ENCODE results near the gene LCE3E. TPM values are rescaled to one million over a fixed set of nuclear protein-coding genes. Genes with fewer than 3 reads are reported as not detected.
A peak's percentile ranks its signal among the peaks of the same experiment; 100 is the strongest.

The LCE3E gene
- total and polyA plus RNA-seq, 12 donors: not detected

GRCh38 chr1:152539901-152540300 lies 26.7 kb downstream of the LCE3E start:
- no peak for DNase-seq
- no peaks in the 10 kb centered on the region for H3K9me3 ChIP-seq (replicated peaks in 1 of 3)
- peaks cover 3% of the 10 kb centered on the region for H3K27me3 ChIP-seq
- 52 to 72% (median 64%) methylated on average over 2 of the region's 2 CpGs for WGBS, 4 donors
- no peak overlapping the region for H3K27ac ChIP-seq
- no peak overlapping the region for H3K4me3 ChIP-seq
- no peaks in the 10 kb centered on the region for H3K36me3 ChIP-seq (replicated peaks in 1 of 2)
- no peaks in the 10 kb centered on the region for H3K4me1 ChIP-seq (replicated peaks in 1 of 2)
- no peak for TF ChIP-seq POLR2A (IDR thresholded peaks at IDR 0.05)
- intact Hi-C loops (cut with DNase I): no loop called here

- H3K27me3 ChIP-seq: peaks cover 6% of the 10 kb centered on the region
- 28 to 49% (median 41%) methylated on average over 4 of the region's 4 CpGs for WGBS, 4 donors
- no peak for DNase-seq
- no peak overlapping the region for H3K4me3 ChIP-seq
- no peaks in the 10 kb centered on the region for H3K36me3 ChIP-seq (replicated peaks in 1 of 2)
- H3K4me1 ChIP-seq (replicated peaks in 1 of 2): no peaks in the 10 kb centered on the region
- TF ChIP-seq CTCF (IDR thresholded peaks at IDR 0.05): no peak
- TF ChIP-seq POLR2A (IDR thresholded peaks at IDR 0.05): no peak
- H3K27ac ChIP-seq: no peak overlapping the region
- H3K9me3 ChIP-seq (replicated peaks in 1 of 3): no peaks in the 10 kb centered on the region
- intact Hi-C loops (cut with DNase I): no loop called here
Observed at GRCh38 chr1:152537496-152537895, 29.1 kb downstream of the LCE3E start.

- no peak for DNase-seq
- no peaks in the 10 kb centered on the region for H3K36me3 ChIP-seq (replicated peaks in 1 of 2)
- WGBS, 4 donors: 54 to 73% (median 58%) methylated on average over 3 of the region's 3 CpGs
- H3K4me3 ChIP-seq: no peak overlapping the region
- intact Hi-C loops (cut with DNase I): no loop called here
- no peaks in the 10 kb centered on the region for H3K9me3 ChIP-seq (replicated peaks in 1 of 3)
- no peaks in the 10 kb centered on the region for H3K4me1 ChIP-seq (replicated peaks in 1 of 2)
- H3K27me3 ChIP-seq: peaks cover 6% of the 10 kb centered on the region
- no peak overlapping the region for H3K27ac ChIP-seq
- TF ChIP-seq POLR2A (IDR thresholded peaks at IDR 0.05): no peak
- no peak for TF ChIP-seq CTCF (IDR thresholded peaks at IDR 0.05)
Observed at GRCh38 chr1:152535774-152536173, 30.8 kb downstream of the LCE3E start.

- intact Hi-C loops (cut with DNase I): no loop called here
- Histone ChIP-seq H3K9me3 (replicated peaks in 1 of 3) (no peaks in the 10 kb centered on the region), H3K27me3 (peaks cover 6% of the 10 kb centered on the region), H3K27ac (no peak overlapping the region), H3K4me1 (replicated peaks in 1 of 2) (no peaks in the 10 kb centered on the region), H3K4me3 (no peak overlapping the region), H3K36me3 (replicated peaks in 1 of 2) (no peaks in the 10 kb centered on the region)
- DNase-seq: peak in 3 of 7 donors; percentile 19 to 29 (median 20)
- TF ChIP-seq CTCF (IDR thresholded peaks at IDR 0.05): peak in 5 of 6 experiments; percentile 18 to 47 (median 35)
- no peak for TF ChIP-seq POLR2A (IDR thresholded peaks at IDR 0.05)
- 20 to 22% (median 22%) methylated on average over 7 of the region's 7 CpGs for WGBS, 4 donors
Observed at GRCh38 chr1:152533327-152533938, 33.1 kb downstream of the LCE3E start.

GRCh38 chr1:152525080-152525641 lies 41.4 kb downstream of the LCE3E start:
- H3K27ac ChIP-seq: no peak overlapping the region
- H3K9me3 ChIP-seq (replicated peaks in 1 of 3): no peaks in the 10 kb centered on the region
- no peaks in the 10 kb centered on the region for H3K27me3 ChIP-seq
- no peak overlapping the region for H3K4me3 ChIP-seq
- 8 to 20% (median 13%) methylated on average over 1 of the region's 1 CpG for WGBS, 4 donors
- H3K36me3 ChIP-seq (replicated peaks in 1 of 2): no peaks in the 10 kb centered on the region
- DNase-seq: no peak
- TF ChIP-seq CTCF (IDR thresholded peaks at IDR 0.05): no peak
- no peak for TF ChIP-seq POLR2A (IDR thresholded peaks at IDR 0.05)
- intact Hi-C loops (cut with DNase I): no loop called here
- H3K4me1 ChIP-seq (replicated peaks in 1 of 2): no peaks in the 10 kb centered on the region

All from adrenal gland (tissue), 12 donors.